ENCODE results near the gene ITGA11.

ITGA11 gene

GRCh38 chr15:68434021-68434420 is 2.1 kb upstream of the ITGA11 start:
- Histone ChIP-seq H3K4me1 (ENCODE audit: insufficient read depth, low read length, severe bottlenecking) (no peaks in the 10 kb centered on the region), H3K79me2 (ENCODE audit: insufficient read depth, low read length) (no peaks in the 10 kb centered on the region), H3K27me3 (ENCODE audit: insufficient read depth, low read length) (no peaks in the 10 kb centered on the region), H3K9ac (ENCODE audit: low read length) (no peak overlapping the region), H3F3A (ENCODE audit: insufficient read depth, low read length) (no peaks in the 10 kb centered on the region), H2AFZ (ENCODE audit: low read length) (no peak overlapping the region), H3K9me3 (ENCODE audit: low read length) (no peaks in the 10 kb centered on the region), H3K9me2 (ENCODE audit: low read depth, low read length) (no peaks in the 10 kb centered on the region), H3K27ac (ENCODE audit: low read depth, low read length, poor library complexity, severe bottlenecking) (no peak overlapping the region), H3K36me3 (ENCODE audit: insufficient read depth, low read length) (no peaks in the 10 kb centered on the region), H3K4me2 (ENCODE audit: low read length) (no peak overlapping the region), H3K4me3 (ENCODE audit: low read depth, low read length, poor library complexity, severe bottlenecking) (no peak overlapping the region), H4K20me1 (ENCODE audit: insufficient read depth, low read length) (no peaks in the 10 kb centered on the region)
- TF ChIP-seq, protein P1, sequence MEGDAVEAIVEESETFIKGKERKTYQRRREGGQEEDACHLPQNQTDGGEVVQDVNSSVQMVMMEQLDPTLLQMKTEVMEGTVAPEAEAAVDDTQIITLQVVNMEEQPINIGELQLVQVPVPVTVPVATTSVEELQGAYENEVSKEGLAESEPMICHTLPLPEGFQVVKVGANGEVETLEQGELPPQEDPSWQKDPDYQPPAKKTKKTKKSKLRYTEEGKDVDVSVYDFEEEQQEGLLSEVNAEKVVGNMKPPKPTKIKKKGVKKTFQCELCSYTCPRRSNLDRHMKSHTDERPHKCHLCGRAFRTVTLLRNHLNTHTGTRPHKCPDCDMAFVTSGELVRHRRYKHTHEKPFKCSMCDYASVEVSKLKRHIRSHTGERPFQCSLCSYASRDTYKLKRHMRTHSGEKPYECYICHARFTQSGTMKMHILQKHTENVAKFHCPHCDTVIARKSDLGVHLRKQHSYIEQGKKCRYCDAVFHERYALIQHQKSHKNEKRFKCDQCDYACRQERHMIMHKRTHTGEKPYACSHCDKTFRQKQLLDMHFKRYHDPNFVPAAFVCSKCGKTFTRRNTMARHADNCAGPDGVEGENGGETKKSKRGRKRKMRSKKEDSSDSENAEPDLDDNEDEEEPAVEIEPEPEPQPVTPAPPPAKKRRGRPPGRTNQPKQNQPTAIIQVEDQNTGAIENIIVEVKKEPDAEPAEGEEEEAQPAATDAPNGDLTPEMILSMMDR (IDR thresholded peaks at IDR 0.05; ENCODE audit: low read length), result no peak
- no peak for TF ChIP-seq EZH2 (IDR thresholded peaks at IDR 0.05; ENCODE audit: borderline replicate concordance, low read length)

DNA sequence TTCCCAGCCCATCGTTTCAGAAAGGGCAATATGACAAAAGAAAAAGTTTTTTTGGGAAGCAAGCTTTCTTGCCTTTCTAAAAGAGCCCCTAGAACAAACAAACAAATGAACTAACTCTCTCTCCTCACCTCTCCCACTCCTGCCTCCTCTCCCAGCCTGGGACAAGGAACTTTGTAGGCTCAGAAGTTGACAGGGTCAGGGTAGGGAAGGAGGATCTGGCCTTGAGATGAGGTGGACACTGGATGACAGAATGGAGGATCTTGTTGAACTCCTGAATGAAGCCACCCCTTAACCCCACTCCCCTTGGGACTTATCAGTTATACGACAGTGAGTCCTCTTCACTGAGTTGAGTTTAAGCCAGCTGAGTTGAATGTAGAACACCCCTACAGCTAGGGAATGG is 1.6 kb upstream of the ITGA11 start:
- TF ChIP-seq EZH2 (IDR thresholded peaks at IDR 0.05; ENCODE audit: borderline replicate concordance, low read length), result no peak
- TF ChIP-seq, protein P1 (IDR thresholded peaks at IDR 0.05; ENCODE audit: low read length), result no peak
- no peak overlapping the region for H2AFZ ChIP-seq (ENCODE audit: low read length)
- no peak overlapping the region for H3K4me3 ChIP-seq (ENCODE audit: low read depth, low read length, poor library complexity, severe bottlenecking)
- H3K4me2 ChIP-seq (ENCODE audit: low read length), result no peak overlapping the region
- no peaks in the 10 kb centered on the region for H3K79me2 ChIP-seq (ENCODE audit: insufficient read depth, low read length)
- H3K36me3 ChIP-seq (ENCODE audit: insufficient read depth, low read length), result no peaks in the 10 kb centered on the region
- H3K4me1 ChIP-seq (ENCODE audit: insufficient read depth, low read length, severe bottlenecking), result no peaks in the 10 kb centered on the region
- H3K27me3 ChIP-seq (ENCODE audit: insufficient read depth, low read length), result no peaks in the 10 kb centered on the region
- no peak overlapping the region for H3K9ac ChIP-seq (ENCODE audit: low read length)
- no peaks in the 10 kb centered on the region for H4K20me1 ChIP-seq (ENCODE audit: insufficient read depth, low read length)
- H3K27ac ChIP-seq (ENCODE audit: low read depth, low read length, poor library complexity, severe bottlenecking), result no peak overlapping the region
- H3K9me3 ChIP-seq (ENCODE audit: low read length), result no peaks in the 10 kb centered on the region
- H3K9me2 ChIP-seq (ENCODE audit: low read depth, low read length), result no peaks in the 10 kb centered on the region
- no peaks in the 10 kb centered on the region for H3F3A ChIP-seq (ENCODE audit: insufficient read depth, low read length)

DNA sequence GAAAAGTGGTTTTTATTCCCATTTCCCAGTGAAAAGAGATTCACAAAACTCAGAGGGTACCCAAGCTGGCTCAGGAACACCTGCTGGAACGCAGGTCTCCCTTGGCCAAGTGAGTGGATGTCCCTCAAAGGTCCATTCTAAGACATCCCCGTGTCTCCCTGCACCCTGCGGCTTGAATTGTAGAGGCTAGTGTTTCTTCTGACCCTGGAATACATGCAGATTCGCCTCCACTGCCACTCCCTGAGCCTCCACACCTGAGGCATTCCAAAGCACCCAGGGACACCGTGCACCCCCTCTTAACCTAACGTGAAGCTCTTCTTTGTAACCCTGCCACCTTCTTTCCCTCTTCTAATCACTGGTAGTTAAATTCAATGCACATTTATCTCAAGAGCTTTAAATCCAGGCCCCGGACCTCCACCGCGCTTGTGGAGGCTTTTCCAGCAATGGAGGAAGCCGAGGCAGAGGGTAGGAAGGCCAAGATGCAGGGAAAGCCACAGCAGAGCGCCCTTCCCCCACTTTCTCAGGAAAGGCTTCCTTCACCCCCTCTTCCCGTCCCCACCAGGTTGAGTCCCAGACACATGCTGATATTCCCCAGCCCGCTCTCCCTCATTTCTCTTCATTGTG is 590 bp upstream of the ITGA11 start:
- H3K79me2 ChIP-seq (ENCODE audit: insufficient read depth, low read length), result no peaks in the 10 kb centered on the region
- H3K27ac ChIP-seq (ENCODE audit: low read depth, low read length, poor library complexity, severe bottlenecking), result no peak overlapping the region
- H2AFZ ChIP-seq (ENCODE audit: low read length), result no peak overlapping the region
- H4K20me1 ChIP-seq (ENCODE audit: insufficient read depth, low read length), result no peaks in the 10 kb centered on the region
- no peak overlapping the region for H3K9ac ChIP-seq (ENCODE audit: low read length)
- H3F3A ChIP-seq (ENCODE audit: insufficient read depth, low read length), result no peaks in the 10 kb centered on the region
- H3K9me3 ChIP-seq (ENCODE audit: low read length), result no peaks in the 10 kb centered on the region
- no peaks in the 10 kb centered on the region for H3K4me1 ChIP-seq (ENCODE audit: insufficient read depth, low read length, severe bottlenecking)
- H3K27me3 ChIP-seq (ENCODE audit: insufficient read depth, low read length), result no peaks in the 10 kb centered on the region
- H3K36me3 ChIP-seq (ENCODE audit: insufficient read depth, low read length), result no peaks in the 10 kb centered on the region
- H3K4me2 ChIP-seq (ENCODE audit: low read length), result no peak overlapping the region
- no peaks in the 10 kb centered on the region for H3K9me2 ChIP-seq (ENCODE audit: low read depth, low read length)
- H3K4me3 ChIP-seq (ENCODE audit: low read depth, low read length, poor library complexity, severe bottlenecking), result no peak overlapping the region
- no peak for TF ChIP-seq EZH2 (IDR thresholded peaks at IDR 0.05; ENCODE audit: borderline replicate concordance, low read length)
- TF ChIP-seq, protein P1 (IDR thresholded peaks at IDR 0.05; ENCODE audit: low read length), result no peak

Data from OCI-LY1 (cell line).